NB4 (cell line): ENCODE measurements around the gene SAMD11.
"Not testable (repeated sequence)": the region's sequence is repeated elsewhere in the genome, so short reads cannot be mapped to it uniquely, and the experiment has no call there.

ENCODE experiments used
- DNase-seq: peaks from one replicate; pipeline ENCODE4 v3.0.0; 2010; ENCODE audit warnings: low read depth
- H3K4me3 ChIP-seq: one replicate; pipeline ENCODE4 v1.5.1; 2011; ENCODE audit warnings: mild to moderate bottlenecking, low read depth, low read length, moderate library complexity
- MYC ChIP-seq: IDR thresholded peaks from 2 replicates; pipeline ENCODE4 v1.6.1; 2011; ENCODE audit warnings: low read depth, low read length
- POLR2A ChIP-seq: IDR thresholded peaks from 2 replicates; pipeline ENCODE4 v1.6.1; 2011; ENCODE audit warnings: mild to moderate bottlenecking; ENCODE audit not compliant: insufficient read length; ENCODE audit errors: extremely low read depth
- TF ChIP-seq, protein P1 (sequence below): IDR thresholded peaks from one replicate; pipeline ENCODE4 v1.5.1; 2012; ENCODE audit warnings: low read depth, low read length
- TF ChIP-seq, protein P2 (sequence below): IDR thresholded peaks from 2 replicates; pipeline ENCODE4 v1.6.1; 2011; ENCODE audit warnings: low read depth, low read length

The SAMD11 gene

DNA sequence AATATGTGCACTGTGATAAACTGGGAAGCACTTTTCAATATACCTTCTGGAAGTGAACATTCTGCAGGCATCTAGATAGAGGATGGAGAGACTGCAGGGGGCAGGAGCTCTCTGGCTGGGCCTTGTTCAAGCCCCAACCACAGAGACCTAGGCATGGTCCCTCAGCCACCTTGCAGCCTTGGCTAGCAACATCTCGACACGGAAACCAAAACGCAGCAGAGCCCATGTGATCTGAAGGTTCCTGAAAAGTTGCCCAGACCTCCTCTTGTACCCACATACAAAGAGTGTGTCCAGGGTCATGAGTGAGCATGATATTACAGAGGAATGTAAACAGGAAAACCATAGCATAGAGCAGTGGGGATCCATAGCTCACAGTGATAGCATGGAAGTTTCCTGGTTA, 33.1 kb upstream of the SAMD11 start:
- TF ChIP-seq POLR2A (no peak), MYC (no peak)
- TF ChIP-seq, protein P1, sequence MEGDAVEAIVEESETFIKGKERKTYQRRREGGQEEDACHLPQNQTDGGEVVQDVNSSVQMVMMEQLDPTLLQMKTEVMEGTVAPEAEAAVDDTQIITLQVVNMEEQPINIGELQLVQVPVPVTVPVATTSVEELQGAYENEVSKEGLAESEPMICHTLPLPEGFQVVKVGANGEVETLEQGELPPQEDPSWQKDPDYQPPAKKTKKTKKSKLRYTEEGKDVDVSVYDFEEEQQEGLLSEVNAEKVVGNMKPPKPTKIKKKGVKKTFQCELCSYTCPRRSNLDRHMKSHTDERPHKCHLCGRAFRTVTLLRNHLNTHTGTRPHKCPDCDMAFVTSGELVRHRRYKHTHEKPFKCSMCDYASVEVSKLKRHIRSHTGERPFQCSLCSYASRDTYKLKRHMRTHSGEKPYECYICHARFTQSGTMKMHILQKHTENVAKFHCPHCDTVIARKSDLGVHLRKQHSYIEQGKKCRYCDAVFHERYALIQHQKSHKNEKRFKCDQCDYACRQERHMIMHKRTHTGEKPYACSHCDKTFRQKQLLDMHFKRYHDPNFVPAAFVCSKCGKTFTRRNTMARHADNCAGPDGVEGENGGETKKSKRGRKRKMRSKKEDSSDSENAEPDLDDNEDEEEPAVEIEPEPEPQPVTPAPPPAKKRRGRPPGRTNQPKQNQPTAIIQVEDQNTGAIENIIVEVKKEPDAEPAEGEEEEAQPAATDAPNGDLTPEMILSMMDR = no peak
- TF ChIP-seq, protein P2, sequence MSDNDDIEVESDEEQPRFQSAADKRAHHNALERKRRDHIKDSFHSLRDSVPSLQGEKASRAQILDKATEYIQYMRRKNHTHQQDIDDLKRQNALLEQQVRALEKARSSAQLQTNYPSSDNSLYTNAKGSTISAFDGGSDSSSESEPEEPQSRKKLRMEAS = no peak
- no peak for DNase-seq

GRCh38 chr1:897226-897625, 26.5 kb upstream of the SAMD11 start:
- no peak overlapping the region for H3K4me3 ChIP-seq
- TF ChIP-seq MYC = no peak
- no peak for DNase-seq

More for the DNA sequence above, 33.1 kb upstream of the SAMD11 start:
- no peak overlapping the region for H3K4me3 ChIP-seq

DNA sequence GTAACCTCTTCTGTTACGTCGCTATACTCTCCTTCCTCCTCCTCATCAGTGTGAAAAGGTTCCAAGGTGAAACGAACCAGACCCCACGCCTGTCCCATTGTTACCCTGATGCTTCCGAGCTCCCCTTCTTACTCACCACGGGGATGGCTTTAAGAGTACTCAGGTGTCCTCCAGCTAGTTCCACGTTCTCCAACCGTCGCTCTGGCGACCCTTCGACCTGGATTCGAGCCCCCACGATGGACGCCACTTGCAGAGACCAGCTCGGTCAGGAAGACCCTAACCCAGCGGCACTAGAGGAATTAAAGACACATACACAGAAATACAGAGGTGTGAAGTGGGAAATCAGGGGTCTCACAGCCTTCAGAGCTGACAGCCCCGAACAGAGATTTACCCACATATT, 25.8 kb upstream of the SAMD11 start:
- not testable (repeated sequence) for DNase-seq, H3K4me3 ChIP-seq

DNA sequence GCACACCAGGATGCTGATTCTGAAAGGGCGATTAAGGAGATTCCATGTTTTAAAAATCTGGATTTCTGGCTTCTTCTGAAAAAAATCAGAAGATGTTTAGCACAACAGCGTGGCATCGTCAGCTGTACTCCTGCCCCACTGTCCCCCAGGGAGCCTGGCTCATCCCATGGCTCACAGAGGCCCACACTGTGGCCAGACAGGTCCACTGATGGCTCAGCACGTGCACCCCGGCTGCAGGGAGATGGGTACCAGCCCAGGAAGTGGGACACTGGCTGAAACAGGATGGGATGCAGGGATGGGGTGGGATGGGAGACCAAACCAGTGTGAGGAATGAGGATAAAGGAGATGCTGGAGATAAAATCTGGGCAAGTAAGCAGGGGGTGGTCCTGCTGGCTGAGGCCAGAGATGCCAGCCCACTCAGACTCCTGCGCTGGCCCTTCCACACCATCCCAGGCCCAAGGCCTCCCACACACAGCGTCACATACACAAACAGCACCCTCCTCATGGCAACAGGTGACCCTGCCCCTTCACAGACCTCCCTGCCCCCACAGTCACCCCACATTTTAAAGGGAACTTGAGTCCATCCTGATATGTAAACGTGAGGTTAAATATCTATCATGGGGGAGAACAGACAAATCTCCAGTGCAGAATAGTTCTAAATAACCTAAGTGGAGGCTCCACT, 23.9 kb upstream of the SAMD11 start:
- no peak overlapping the region for H3K4me3 ChIP-seq
- TF ChIP-seq, protein P2 = no peak
- TF ChIP-seq, protein P1 = no peak
- TF ChIP-seq MYC (no peak), POLR2A (no peak)
- DNase-seq = no peak

DNA sequence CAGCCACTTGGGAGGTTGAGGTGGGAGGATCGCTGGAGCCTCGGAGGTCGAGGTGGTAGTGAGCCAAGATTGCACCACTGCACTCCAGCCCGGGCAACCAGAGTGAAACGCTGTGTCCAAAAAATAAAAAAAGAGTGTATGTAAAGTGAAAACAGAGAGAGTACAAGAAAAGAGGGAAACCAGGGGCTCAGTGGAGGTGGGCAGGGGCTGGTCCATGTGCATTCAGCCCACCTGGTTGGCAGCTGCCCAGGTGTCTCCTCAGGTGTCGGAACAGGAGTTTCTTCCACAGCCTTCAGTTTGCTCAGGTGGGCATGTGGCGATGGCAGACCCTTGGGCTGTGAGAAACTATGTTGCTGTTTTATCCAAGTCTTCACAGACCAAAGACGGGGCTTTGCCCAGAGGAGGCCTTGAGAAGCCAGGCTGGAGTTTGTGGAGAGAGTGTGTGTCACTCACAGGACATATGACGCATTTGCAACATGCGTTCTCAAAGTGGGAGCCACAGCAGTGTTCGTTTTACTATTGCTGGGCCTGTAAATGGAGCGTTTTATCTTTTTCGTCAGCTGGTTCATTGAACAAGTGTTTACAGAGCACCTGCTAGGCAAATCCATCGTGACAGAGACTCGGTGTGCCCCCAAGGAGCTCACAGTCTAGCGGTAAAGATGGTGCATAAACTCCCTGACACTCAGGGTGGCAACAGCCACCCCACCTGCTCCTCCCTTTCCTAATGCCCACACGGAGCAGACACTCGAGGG, 22.4 kb upstream of the SAMD11 start:
- H3K4me3 ChIP-seq = no peak overlapping the region
- no peak for DNase-seq
- TF ChIP-seq MYC (no peak), POLR2A (no peak)
- TF ChIP-seq, protein P2 = no peak
- TF ChIP-seq, protein P1 = no peak

DNA sequence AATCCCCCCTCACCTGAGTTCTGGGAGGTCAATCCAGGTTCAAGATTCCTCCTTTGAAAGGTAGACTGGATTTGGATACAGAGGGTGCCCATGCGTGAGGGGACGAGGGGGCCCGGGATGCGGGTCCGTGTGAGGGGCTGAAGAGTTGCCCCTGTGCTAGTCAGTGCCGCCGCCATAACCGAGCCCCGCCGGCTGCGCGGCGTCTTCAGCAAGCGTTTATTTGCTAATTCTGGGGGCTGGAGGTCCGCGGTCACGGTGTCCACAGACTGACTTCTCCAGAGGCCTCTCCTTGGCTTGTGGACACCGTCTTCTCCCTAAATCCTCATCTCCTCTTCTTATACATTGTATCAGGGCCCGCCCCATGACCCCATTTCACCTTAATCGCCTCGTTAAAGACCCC, 20.9 kb upstream of the SAMD11 start:
- DNase-seq = no peak
- no peak overlapping the region for H3K4me3 ChIP-seq
- TF ChIP-seq, protein P1 = no peak
- no peak for TF ChIP-seq POLR2A

DNA sequence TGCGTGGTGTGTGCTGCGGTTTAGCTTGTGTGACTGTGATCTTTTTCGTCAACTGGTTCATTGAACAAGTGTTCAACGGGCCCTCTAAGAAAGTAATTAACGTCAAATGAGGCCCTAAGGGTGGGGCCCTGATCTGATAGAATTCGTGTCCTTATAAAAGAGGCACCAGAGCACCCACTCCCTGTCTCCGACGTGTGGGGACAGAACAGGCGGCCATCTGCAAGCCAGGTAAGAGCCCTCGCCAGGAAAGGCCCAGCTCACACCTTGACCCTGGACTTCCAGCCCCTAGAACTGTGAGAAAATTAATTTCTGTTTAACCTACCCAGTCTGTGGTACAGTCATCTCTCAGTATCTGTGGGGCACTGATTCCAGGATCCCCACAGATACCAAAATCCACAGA, 20.4 kb upstream of the SAMD11 start:
- TF ChIP-seq, protein P1 = no peak
- TF ChIP-seq POLR2A (no peak), MYC (no peak)
- TF ChIP-seq, protein P2 = no peak
- H3K4me3 ChIP-seq = no peak overlapping the region
- DNase-seq = no peak
